ENCODE results near the gene KRTAP4-11.

The KRTAP4-11 gene

GRCh38 chr17:41071606-41072360, 46.4 kb downstream of the KRTAP4-11 start:
- H3K4me3 ChIP-seq (ENCODE audit: low read depth, low read length) = no peak overlapping the region
- no peaks in the 10 kb centered on the region for H3K4me1 ChIP-seq (ENCODE audit: control insufficient read depth, insufficient read depth, low read length)
- H3K36me3 ChIP-seq (ENCODE audit: control insufficient read depth in 2 of 2, insufficient read depth in 1 of 2, low read length in 2 of 2) = no peaks in the 10 kb centered on the region
- ChIA-PET POLR2A (no interaction called here), CTCF (interaction anchor here (0.7 to 1.5 kb wide), 4 partner anchors 12 to 576 kb away, joined by 3 to 5 read pairs (median 4); partner anchors contain the start of gene KRTAP2-3)
- TF ChIP-seq ZBTB44 (tag by site-specific recombination; IDR thresholded peaks at IDR 0.05) (no peak), ZNF423 (tag by site-specific recombination; IDR thresholded peaks at IDR 0.05) (no peak), ZNF324 (tag by site-specific recombination; IDR thresholded peaks at IDR 0.05) (no peak), ZBTB7A (tag by site-specific recombination; IDR thresholded peaks at IDR 0.05; ENCODE audit: low read depth) (no peak), ZNF19 (tag by site-specific recombination; IDR thresholded peaks at IDR 0.05; ENCODE audit: low read depth) (no peak), ZNF513 (tag by site-specific recombination; IDR thresholded peaks at IDR 0.05) (no peak), YY1 (tag by site-specific recombination; IDR thresholded peaks at IDR 0.05) (no peak), ZNF214 (tag by site-specific recombination; IDR thresholded peaks at IDR 0.05; ENCODE audit: borderline replicate concordance) (no peak)
- H3K27ac ChIP-seq (ENCODE audit: extremely low read depth, low read depth, low read length) = no peak overlapping the region
- H3K9me3 ChIP-seq (ENCODE audit: control insufficient read depth, insufficient read depth, low read depth, low read length) = no peaks in the 10 kb centered on the region

GRCh38 chr17:41069031-41069430, 49.1 kb downstream of the KRTAP4-11 start:
- Histone ChIP-seq H3K27ac (ENCODE audit: extremely low read depth, low read depth, low read length) (no peak overlapping the region), H3K4me1 (ENCODE audit: control insufficient read depth, insufficient read depth, low read length) (no peaks in the 10 kb centered on the region), H3K36me3 (ENCODE audit: control insufficient read depth in 2 of 2, insufficient read depth in 1 of 2, low read length in 2 of 2) (no peaks in the 10 kb centered on the region), H3K9me3 (ENCODE audit: control insufficient read depth, insufficient read depth, low read depth, low read length) (no peaks in the 10 kb centered on the region), H3K4me3 (ENCODE audit: low read depth, low read length) (no peak overlapping the region)
- TF ChIP-seq ZNF776 (tag by site-specific recombination; IDR thresholded peaks at IDR 0.05; ENCODE audit: borderline replicate concordance) (no peak), ZNF132 (tag by site-specific recombination; IDR thresholded peaks at IDR 0.05; ENCODE audit: borderline replicate concordance) (no peak), ZNF37A (tag by site-specific recombination; IDR thresholded peaks at IDR 0.05) (no peak), ZBTB10 (tag by site-specific recombination; IDR thresholded peaks at IDR 0.05) (no peak), ZNF623 (tag by site-specific recombination; IDR thresholded peaks at IDR 0.05) (no peak), HOXD13 (CRISPR knock-in tag; IDR thresholded peaks at IDR 0.05; ENCODE audit: borderline replicate concordance) (no peak)
- CTCF ChIA-PET = no interaction called here
- POLR2A ChIA-PET = no interaction called here

GRCh38 chr17:41067281-41067680, 50.9 kb downstream of the KRTAP4-11 start:
- no peak overlapping the region for H3K27ac ChIP-seq (ENCODE audit: extremely low read depth, low read depth, low read length)
- no peaks in the 10 kb centered on the region for H3K4me1 ChIP-seq (ENCODE audit: control insufficient read depth, insufficient read depth, low read length)
- no peak overlapping the region for H3K4me3 ChIP-seq (ENCODE audit: low read depth, low read length)
- TF ChIP-seq ZIC2 (tag by site-specific recombination; IDR thresholded peaks at IDR 0.05) (no peak), ZNF530 (tag by site-specific recombination; IDR thresholded peaks at IDR 0.05; ENCODE audit: low read depth) (no peak)
- H3K36me3 ChIP-seq (ENCODE audit: control insufficient read depth in 2 of 2, insufficient read depth in 1 of 2, low read length in 2 of 2) = no peaks in the 10 kb centered on the region
- POLR2A ChIA-PET = no interaction called here
- CTCF ChIA-PET = no interaction called here
- no peaks in the 10 kb centered on the region for H3K9me3 ChIP-seq (ENCODE audit: control insufficient read depth, insufficient read depth, low read depth, low read length)

Data from HEK293 (cell line).